GM18526 (cell line): ENCODE data around the gene SGSM2.

Experiments used
- POLR2A ChIP-seq: IDR thresholded peaks from 3 replicates; pipeline ENCODE4 v1.6.1; 2011; ENCODE audit not compliant: insufficient read length; ENCODE audit errors: extremely low read depth

SGSM2 gene

DNA sequence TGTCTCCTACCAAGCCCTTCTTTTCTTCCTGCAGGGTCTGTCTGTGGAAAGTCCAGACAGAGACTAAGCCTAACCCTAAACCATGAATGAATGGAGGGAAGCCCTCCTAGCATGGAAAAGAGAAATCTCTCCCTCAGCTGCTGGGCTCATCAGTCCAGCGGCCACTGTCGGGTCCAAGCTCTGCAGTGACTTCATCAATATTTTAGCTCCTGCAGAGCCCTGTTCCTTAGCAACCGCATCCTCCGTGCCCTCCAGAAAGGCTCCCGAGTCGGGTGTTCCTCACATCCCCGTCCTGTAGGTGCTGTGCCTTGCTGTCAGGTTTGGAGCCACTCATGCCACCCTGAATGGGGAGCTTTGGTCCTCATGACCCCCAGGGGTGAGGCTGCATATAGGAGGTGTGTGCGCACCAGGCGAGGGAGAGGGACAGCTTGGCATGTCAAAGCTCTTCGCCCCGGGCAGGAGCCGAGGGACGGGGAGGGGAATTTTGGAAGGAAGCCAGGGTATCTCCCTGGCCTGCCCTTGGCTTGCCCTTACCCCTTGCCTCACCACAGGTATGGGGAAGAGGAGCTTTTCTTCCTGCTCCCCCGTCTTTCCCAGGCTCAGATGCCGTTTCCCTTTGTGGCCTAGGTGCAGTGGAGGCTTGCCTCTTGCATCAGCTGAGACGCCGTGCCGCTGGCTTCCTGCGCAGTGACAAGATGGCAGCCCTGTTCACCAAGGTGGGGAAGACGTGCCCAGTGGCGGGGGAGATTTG lies 23.9 kb downstream of the SGSM2 start:
- TF ChIP-seq POLR2A, result no peak

DNA sequence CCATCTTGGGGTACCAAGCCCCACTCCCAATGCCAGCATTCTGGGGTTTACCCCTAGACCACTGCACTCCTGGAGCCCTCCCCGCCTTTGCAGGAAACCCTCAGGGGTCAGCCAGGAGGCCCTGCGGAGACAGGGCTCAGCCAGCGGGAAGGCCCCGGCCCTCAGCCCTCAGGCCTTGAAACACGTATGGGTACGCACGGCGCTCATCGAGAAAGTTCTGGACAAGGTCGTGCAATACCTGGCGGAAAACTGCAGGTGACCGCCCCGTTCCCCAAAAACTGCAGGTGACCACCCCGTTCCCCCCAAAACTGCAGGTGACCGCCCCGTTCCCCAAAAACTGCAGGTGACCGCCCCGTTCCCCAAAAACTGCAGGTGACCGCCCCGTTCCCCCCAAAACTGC lies 24.7 kb downstream of the SGSM2 start:
- TF ChIP-seq POLR2A, result no peak

DNA sequence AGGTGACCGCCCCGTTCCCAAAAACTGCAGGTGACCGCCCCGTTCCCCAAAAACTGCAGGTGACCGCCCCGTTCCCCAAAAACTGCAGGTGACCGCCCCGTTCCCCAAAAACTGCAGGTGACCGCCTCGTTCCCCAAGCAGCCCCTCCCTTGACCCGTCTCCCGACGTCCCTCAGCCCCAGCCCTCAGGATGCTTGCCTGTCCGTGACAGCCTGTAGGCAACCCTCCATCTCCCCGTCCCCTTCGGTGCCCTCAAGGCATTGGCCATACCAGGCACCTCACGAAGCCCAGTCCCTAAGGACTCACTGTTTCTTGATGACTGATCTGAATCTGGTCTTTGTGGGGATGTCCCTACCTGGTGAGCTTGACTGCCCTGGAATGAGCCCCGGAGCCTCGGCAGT lies 25.1 kb downstream of the SGSM2 start:
- no peak for TF ChIP-seq POLR2A

- no peak for TF ChIP-seq POLR2A
These were observed 25.6 kb downstream of the SGSM2 start for GRCh38 chr17:2362881-2363280.

- TF ChIP-seq POLR2A, result no peak
These were observed 26.0 kb downstream of the SGSM2 start for GRCh38 chr17:2363318-2363717.

DNA sequence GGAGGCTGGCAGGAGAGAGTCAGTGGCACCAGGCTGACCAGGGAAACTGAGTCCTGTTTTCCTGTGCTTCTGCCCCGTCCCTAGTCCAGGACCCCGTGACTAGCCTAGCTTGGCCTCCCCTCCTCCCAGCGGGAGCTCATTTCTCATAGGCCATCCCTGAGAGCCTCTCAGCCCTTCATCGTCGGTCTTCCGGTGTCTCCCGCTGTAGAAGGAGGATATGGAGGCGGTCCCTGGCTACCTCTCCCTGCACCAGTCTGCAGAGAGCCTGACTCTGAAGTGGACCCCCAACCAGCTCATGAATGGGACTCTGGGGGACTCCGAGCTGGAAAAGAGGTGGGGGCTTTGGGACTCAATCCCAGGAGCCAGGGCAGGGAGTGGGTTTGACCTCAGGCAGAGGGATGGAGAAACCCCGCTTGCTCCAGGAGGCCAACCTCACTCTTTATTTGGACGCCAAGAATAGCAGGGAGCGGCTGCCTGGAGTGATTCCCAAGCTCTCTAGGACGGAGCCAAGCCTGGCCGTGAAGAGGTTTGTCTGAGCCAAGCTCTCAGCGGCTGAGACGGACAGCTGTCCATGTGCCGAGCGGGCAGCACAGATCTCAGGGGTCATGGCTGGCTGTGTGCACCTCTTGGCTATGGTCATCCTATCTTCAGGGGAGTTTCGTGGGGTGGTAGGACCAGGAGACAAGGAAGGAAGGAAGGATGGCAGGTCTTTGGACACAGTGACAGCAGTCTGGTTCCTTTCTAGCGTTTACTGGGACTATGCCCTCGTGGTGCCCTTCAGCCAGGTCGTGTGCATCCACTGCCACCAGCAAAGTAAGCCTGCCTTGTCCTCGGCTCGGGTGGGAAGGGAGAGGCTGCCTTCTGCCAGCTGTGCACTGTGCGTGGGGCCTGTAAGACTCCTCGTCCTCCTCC lies 26.8 kb downstream of the SGSM2 start:
- no peak for TF ChIP-seq POLR2A

DNA sequence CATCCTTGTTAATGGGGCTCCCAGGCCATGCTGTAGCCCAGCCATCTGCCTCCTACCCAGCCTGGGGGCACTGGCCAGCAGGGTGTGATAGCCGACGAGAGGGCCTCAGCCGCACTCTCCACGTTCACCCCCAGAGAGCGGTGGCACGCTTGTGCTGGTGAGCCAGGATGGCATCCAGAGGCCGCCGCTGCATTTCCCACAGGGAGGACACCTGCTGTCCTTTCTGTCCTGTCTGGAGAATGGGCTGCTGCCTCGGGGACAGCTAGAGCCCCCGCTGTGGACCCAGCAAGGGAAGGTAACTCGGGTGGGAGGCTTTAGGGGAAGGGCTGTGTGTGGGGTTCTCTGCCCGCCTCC lies 27.4 kb downstream of the SGSM2 start:
- TF ChIP-seq POLR2A, result no peak

- TF ChIP-seq POLR2A, result no peak
These were observed 27.8 kb downstream of the SGSM2 start for GRCh38 chr17:2365132-2365531.

GRCh38 chr17:2366747-2367494 lies 29.6 kb downstream of the SGSM2 start:
- TF ChIP-seq POLR2A, result no peak

DNA sequence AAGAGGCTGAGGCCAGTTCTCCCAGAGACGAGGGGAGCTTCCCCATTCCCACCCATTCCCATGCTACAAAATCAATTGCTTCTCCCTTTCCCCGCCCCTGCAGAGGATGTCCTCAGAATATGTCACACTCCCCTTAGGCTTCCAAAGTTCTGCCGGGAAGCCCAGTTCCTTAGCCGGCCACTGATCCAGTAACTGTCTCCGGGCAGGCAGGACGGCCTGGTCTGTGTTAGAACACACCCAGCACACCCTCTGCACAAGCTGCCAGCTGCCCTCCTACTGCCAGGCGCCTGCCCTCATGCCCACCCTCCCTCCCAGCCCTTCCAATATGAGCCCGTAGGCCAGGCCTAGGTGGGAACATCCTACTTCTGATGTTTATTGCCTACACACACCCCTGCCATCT lies 31.1 kb downstream of the SGSM2 start:
- no peak for TF ChIP-seq POLR2A

GRCh38 chr17:2369039-2369438 lies 31.7 kb downstream of the SGSM2 start:
- no peak for TF ChIP-seq POLR2A

DNA sequence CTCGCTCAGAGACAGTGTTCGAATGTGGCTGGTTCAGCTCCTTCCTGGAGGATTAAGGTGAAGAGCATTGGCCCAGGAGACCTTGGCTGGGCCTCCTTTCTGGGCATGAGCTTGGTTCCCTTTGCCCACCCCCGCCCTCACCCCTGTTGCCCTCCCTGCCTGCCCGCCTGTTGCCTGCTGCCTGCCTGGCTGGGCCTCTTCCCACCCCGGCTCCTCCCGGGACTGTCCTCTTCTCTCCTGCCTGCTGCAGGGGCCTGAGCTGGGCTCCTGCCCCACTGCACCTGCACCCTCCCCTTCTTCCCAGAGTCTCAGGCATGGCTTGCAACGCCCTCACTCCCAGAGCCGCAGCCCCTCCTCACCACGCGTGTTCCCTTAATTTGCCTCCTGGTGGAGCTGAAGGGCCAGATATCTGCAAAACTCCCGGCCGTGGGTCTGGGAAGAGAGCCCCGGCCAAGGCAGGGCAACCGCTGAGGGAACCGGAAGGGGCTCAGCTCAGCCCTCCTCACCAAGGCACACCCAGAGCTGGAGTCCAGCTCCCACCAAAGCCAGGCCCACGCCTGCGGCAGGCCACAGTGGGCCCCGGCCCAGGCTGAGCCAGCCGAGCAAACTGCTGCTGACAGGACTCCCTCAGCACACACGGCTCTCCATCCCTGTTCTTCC lies 32.4 kb downstream of the SGSM2 start:
- TF ChIP-seq POLR2A, result no peak

DNA sequence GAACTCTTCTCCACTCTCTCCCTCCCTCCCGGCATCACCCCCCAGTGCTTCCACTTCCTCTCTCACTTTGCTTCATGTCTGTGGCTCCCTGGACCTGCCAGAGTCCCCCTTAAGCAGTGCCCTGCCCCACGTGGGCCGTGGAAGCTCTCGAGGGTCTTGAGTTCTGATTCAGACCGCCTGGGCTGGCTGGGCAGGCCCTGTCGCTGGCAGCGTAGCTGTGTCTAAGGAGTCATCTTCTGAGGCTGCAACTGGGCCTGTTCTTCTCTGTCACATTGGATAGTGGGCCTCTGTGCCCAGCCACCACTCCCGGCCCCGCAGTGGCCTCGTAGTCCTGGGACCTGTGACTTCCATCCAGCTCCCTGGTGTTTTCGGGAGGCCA lies 32.9 kb downstream of the SGSM2 start:
- TF ChIP-seq POLR2A, result no peak

GRCh38 chr17:2371183-2372130 lies 34.2 kb downstream of the SGSM2 start:
- no peak for TF ChIP-seq POLR2A
